ENCODE measurements around the gene DGKE.

DNA sequence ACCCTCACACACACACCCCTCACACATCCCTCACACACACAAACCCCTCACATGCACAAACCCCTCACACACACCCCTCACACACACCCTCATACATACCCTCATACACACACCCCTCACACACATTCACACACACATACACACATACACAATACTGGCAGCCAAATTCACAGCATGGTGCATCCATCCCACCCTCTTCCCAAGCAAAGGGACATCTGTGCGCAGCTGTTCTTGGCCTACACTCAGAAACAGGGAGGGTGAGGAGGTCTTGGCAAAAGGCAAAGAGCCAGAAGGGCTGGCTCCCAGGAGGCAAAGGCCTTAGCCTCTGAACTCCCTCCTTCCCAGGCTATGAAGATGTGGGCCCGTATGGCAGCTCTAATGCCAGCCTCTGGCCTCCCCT is 23.6 kb upstream of the DGKE start:
- no peak for TF ChIP-seq POLR2A (IDR thresholded peaks at IDR 0.05)
- TF ChIP-seq, protein P1, sequence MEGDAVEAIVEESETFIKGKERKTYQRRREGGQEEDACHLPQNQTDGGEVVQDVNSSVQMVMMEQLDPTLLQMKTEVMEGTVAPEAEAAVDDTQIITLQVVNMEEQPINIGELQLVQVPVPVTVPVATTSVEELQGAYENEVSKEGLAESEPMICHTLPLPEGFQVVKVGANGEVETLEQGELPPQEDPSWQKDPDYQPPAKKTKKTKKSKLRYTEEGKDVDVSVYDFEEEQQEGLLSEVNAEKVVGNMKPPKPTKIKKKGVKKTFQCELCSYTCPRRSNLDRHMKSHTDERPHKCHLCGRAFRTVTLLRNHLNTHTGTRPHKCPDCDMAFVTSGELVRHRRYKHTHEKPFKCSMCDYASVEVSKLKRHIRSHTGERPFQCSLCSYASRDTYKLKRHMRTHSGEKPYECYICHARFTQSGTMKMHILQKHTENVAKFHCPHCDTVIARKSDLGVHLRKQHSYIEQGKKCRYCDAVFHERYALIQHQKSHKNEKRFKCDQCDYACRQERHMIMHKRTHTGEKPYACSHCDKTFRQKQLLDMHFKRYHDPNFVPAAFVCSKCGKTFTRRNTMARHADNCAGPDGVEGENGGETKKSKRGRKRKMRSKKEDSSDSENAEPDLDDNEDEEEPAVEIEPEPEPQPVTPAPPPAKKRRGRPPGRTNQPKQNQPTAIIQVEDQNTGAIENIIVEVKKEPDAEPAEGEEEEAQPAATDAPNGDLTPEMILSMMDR (IDR thresholded peaks at IDR 0.05): no peak
